CD4-positive, alpha-beta T cell treated with Interleukin-4 for 1 hour (primary cell): ENCODE data around the gene CDK9.
"Not testable (repeated sequence)": the region's sequence is repeated elsewhere in the genome, so short reads cannot be mapped to it uniquely, and the experiment has no call there.

Experiments
- DNase-seq, 2 donors: peaks; one replicate each; pipeline ENCODE4 v3.0.0-alpha.2; 2020 to 2022

The CDK9 gene

GRCh38 chr9:127785933-127786772, at the start of gene CDK9:
Gene CDK9 (plus strand): TSS chr9:127786034. CDS start chr9:127786149, 115 bp downstream.
- DNase-seq: peak; percentile 92 to 94

GRCh38 chr9:127738666-127739065, 47.2 kb upstream of the CDK9 start:
- no peak for DNase-seq

GRCh38 chr9:127739614-127740330, 46.1 kb upstream of the CDK9 start:
- DNase-seq: no peak

GRCh38 chr9:127741831-127742434, 43.9 kb upstream of the CDK9 start:
- no peak for DNase-seq

GRCh38 chr9:127742435-127743088, 43.3 kb upstream of the CDK9 start:
- DNase-seq: no peak

GRCh38 chr9:127744398-127745110, 41.3 kb upstream of the CDK9 start:
- no peak for DNase-seq

- peak; percentile 42 to 45 for DNase-seq
These were observed 38.8 kb upstream of the CDK9 start for GRCh38 chr9:127746959-127747569.

- DNase-seq: no peak
These were observed 36.6 kb upstream of the CDK9 start for GRCh38 chr9:127749090-127749787.

GRCh38 chr9:127751269-127752054, 34.4 kb upstream of the CDK9 start:
- DNase-seq: no peak

GRCh38 chr9:127753148-127753547, 32.7 kb upstream of the CDK9 start:
- no peak for DNase-seq

GRCh38 chr9:127753622-127754021, 32.2 kb upstream of the CDK9 start:
- DNase-seq: no peak

- DNase-seq: no peak
These were observed 31.5 kb upstream of the CDK9 start for GRCh38 chr9:127754099-127755060.

- no peak for DNase-seq
These were observed 30.5 kb upstream of the CDK9 start for GRCh38 chr9:127755061-127756060.

GRCh38 chr9:127756233-127756632, 29.6 kb upstream of the CDK9 start:
- no peak for DNase-seq

GRCh38 chr9:127756776-127757175, 29.1 kb upstream of the CDK9 start:
- DNase-seq: not testable (repeated sequence)

GRCh38 chr9:127758843-127759242, 27.0 kb upstream of the CDK9 start:
- DNase-seq: no peak

- DNase-seq: no peak
These were observed 24.8 kb upstream of the CDK9 start for GRCh38 chr9:127761061-127761460.

- no peak for DNase-seq
These were observed 24.3 kb upstream of the CDK9 start for GRCh38 chr9:127761491-127761956.
